BJ (cell line): ENCODE data around the gene ZFYVE28. TPM values are rescaled to one million over a fixed set of nuclear protein-coding genes. Genes with fewer than 3 reads are reported as not detected.

Experiments
- CTCF ChIA-PET: fragments of 350-600 bp; formaldehyde crosslinking; extraction: SDS; loops from one replicate; lab custom pipeline; 2021; ENCODE audit warnings: antibody characterized with exemption, inconsistent platforms; lab: Yijun Ruan, JAX
- POLR2A ChIA-PET: fragments of 300-600 bp; sonication (Branson Sonifier 250); formaldehyde crosslinking; extraction: SDS; loops from one replicate; lab custom pipeline; 2021; ENCODE audit warnings: antibody characterized with exemption; lab: Charles Lee
- DNase-seq: peaks from one replicate; pipeline ENCODE4 v3.0.0-alpha.2; 2011; ENCODE audit warnings: low read depth
- H3K27me3 ChIP-seq: 2 replicates; pipeline ENCODE4 v1.6.0; 2011; ENCODE audit warnings: low read length; ENCODE audit not compliant: control insufficient read depth, insufficient read depth
- H3K36me3 ChIP-seq: 2 replicates; pipeline ENCODE4 v1.5.1; 2011; ENCODE audit warnings: low read length; ENCODE audit not compliant: control insufficient read depth, insufficient read depth
- H3K4me3 ChIP-seq: 2 replicates; pipeline ENCODE4 v1.5.1; 2011; ENCODE audit warnings: low read depth, mild to moderate bottlenecking, control low read depth, low read length
- polyA plus RNA-seq: library from polyadenylated mRNA; depleted of rRNA; stranded (reverse); fragments of >200 nt; gene quantifications from 2 replicates; pipeline ENCODE4 v1.2.3, GENCODE V29; 2011
- TF ChIP-seq, protein P1 (sequence below): IDR thresholded peaks from 2 replicates; pipeline ENCODE4 v1.5.1; 2011; ENCODE audit warnings: low read depth, mild to moderate bottlenecking, control low read depth, inconsistent platforms, low read length, moderate library complexity; ENCODE audit not compliant: insufficient read depth

Gene ZFYVE28
- polyA plus RNA-seq, 1 experiment, result 4.4 TPM

DNA sequence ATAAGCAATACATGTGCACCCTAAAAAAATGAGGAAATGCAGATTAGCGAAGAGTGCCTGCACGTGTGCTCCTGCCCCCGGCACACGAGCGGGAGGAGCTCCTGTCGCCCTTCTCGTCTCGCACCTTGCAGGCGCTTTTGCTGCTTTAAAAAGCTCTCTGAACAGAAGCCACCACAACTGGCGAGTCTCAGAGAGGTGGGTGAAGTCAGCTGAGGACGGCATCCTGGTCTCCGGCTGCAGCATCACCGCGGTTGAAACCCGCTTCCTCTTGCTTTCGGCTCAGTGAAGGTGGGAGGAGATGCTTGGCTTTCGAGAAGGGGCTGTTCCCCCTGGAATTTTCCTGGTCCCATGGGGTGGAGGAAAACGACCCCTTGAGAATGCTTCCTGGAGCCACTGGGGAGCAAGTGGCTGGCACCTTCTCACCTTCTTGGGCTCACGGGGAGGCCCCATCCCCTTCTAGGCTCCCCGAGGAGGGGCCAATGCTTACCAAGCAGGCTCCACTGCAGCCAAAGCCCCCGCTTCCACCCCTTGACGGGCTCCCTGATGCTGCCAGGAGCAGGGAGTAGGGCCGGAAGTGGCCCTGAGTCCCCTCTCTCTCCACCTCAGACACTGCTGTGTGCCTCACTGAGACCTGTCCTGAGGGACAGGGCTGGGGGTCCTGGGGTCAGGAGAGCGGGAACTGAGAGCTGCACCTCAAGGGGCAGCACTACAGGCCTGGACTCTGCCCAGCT is 127.3 kb downstream of the ZFYVE28 start:
- CTCF ChIA-PET, result interaction anchor here (0.5 to 1.2 kb wide), 2 partner anchors 25 to 121 kb away, joined by 3 read pairs; no protein-coding TSS in a partner anchor
- POLR2A ChIA-PET, result no interaction called here
- Histone ChIP-seq H3K4me3 (no peak overlapping the region), H3K36me3 (no peaks in the 10 kb centered on the region), H3K27me3 (no peaks in the 10 kb centered on the region)
- TF ChIP-seq, protein P1, sequence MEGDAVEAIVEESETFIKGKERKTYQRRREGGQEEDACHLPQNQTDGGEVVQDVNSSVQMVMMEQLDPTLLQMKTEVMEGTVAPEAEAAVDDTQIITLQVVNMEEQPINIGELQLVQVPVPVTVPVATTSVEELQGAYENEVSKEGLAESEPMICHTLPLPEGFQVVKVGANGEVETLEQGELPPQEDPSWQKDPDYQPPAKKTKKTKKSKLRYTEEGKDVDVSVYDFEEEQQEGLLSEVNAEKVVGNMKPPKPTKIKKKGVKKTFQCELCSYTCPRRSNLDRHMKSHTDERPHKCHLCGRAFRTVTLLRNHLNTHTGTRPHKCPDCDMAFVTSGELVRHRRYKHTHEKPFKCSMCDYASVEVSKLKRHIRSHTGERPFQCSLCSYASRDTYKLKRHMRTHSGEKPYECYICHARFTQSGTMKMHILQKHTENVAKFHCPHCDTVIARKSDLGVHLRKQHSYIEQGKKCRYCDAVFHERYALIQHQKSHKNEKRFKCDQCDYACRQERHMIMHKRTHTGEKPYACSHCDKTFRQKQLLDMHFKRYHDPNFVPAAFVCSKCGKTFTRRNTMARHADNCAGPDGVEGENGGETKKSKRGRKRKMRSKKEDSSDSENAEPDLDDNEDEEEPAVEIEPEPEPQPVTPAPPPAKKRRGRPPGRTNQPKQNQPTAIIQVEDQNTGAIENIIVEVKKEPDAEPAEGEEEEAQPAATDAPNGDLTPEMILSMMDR, result no peak
- no peak for DNase-seq

DNA sequence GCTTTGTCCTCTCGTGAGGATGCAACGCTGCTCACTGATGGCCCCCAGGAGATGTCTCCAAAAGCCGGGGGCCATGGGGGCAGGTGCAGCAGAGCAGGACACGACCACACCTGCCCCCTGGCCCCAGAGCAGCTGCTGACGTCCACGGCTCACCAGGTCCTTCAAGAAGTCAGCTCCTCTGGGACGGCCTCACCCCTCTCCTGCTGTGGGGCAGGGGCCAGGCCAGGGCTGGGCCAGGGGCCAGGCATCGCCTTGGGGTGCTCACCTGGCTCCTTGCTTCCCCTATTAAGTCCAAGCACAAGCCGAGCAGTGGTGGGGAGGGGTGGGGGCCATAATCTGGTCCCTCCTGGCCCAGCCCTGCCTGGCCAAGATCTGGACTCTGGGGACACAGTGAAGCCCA is 128.0 kb downstream of the ZFYVE28 start:
- CTCF ChIA-PET, result interaction anchor here (0.5 kb wide), 1 partner anchor 122 kb away, joined by 3 read pairs; no protein-coding TSS in a partner anchor
- no peak for DNase-seq
- POLR2A ChIA-PET, result no interaction called here
- TF ChIP-seq, protein P1, result no peak
- no peaks in the 10 kb centered on the region for H3K36me3 ChIP-seq
- no peak overlapping the region for H3K4me3 ChIP-seq
- H3K27me3 ChIP-seq, result no peaks in the 10 kb centered on the region

DNA sequence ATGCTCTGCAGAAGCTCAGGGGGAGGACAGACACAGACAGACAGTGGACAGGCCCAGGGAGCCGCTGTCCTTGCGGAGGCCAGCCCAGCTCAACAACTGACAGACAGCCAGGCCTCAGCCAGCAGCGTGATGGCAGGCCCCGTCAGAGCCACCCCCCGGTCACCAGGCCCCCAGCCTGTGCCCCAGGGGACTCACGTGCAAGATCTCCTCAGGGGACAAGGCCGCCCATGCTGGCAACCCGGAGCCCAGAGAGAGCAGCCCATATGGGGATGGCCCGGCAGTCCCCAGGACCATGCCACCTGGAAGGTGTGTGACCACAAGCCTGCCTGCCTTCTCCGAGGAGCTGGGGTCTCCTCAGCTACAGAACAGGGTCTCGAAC is 128.5 kb downstream of the ZFYVE28 start:
- CTCF ChIA-PET, result no interaction called here
- TF ChIP-seq, protein P1, result no peak
- H3K4me3 ChIP-seq, result no peak overlapping the region
- POLR2A ChIA-PET, result no interaction called here
- no peaks in the 10 kb centered on the region for H3K27me3 ChIP-seq
- no peak for DNase-seq
- no peaks in the 10 kb centered on the region for H3K36me3 ChIP-seq

DNA sequence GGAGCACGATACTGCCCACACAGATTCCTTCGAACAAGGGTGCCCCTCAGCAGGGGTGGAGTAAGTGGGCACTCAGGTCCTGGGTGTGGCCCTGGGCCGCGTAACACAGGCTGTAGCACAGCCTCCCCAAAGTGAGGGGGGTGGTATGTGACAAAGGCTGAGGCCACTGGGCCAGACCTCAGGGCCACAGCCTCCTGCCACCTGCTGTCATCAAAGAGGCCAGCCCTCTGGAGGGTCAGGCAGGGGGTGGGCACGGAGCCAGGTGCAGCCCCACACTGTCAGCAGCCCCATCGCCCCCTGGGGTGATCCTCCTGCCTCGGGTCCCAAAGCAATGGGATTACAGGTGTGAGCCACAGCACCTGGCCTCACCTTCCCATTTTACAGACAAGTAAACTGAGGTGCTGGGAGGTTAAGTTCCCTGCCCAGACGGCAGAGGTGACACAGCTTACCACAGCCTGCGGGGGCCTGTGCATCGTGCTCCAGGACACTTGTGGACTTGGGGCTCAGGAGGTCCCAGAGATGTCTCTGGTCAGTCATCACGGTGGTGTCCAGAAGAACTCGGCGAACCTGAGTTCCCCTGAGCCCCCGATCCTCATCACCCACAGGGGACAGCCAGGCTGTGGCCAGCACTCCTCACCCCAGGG is 129.0 kb downstream of the ZFYVE28 start:
- no peaks in the 10 kb centered on the region for H3K27me3 ChIP-seq
- ChIA-PET POLR2A (no interaction called here), CTCF (no interaction called here)
- no peaks in the 10 kb centered on the region for H3K36me3 ChIP-seq
- no peak for DNase-seq
- TF ChIP-seq, protein P1, result no peak
- no peak overlapping the region for H3K4me3 ChIP-seq

DNA sequence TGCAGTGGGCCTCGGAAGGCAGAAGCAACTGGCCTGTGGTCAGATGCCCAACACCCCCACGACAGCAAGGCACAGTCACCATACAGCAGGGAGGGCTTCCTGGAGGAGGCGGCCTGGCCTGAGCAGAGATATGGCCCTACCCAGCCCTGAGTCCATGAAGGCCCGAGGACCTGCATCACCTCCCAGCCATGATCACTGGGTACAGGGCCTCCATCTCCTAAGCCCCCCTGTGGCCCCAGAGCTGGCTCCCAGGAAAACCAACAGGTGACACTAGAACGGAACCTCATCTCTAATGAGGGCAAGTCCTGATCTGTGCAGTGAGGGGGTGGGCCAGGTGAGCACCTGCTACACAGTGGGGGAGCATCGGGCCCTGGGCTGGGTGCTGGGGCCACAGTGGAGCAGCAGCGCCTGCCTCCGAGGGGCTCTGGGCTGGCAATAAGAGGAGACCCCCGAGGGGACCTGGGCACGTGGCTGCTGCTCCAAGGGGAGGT is 130.3 kb downstream of the ZFYVE28 start:
- Histone ChIP-seq H3K27me3 (no peaks in the 10 kb centered on the region), H3K4me3 (no peak overlapping the region), H3K36me3 (no peaks in the 10 kb centered on the region)
- CTCF ChIA-PET, result interaction anchor here (1.0 kb wide), 1 partner anchor 22 kb away, joined by 3 read pairs; no protein-coding TSS in a partner anchor
- TF ChIP-seq, protein P1, result no peak
- POLR2A ChIA-PET, result no interaction called here
- DNase-seq, result no peak
